Activated CD4-positive, alpha-beta T cell treated with anti-CD3 and anti-CD28 coated beads, Interleukin-2, Interleukin-4, amounts not matched to agents 100 ng/mL and 50 ng/mL, durations not matched to agents 16 hours and 8 hours (primary cell): ENCODE results near the gene AK4.
"Not testable (repeated sequence)": the region's sequence is repeated elsewhere in the genome, so short reads cannot be mapped to it uniquely, and the experiment has no call there.

Experiments used
- DNase-seq: peaks from one replicate; pipeline ENCODE4 v3.0.0-alpha.2; 2020; ENCODE audit warnings: low spot score

AK4 gene

GRCh38 chr1:65150583-65151263 is 2.7 kb downstream of the AK4 start:
- DNase-seq = no peak

GRCh38 chr1:65151641-65152040 is 3.6 kb downstream of the AK4 start:
- DNase-seq = no peak

DNA sequence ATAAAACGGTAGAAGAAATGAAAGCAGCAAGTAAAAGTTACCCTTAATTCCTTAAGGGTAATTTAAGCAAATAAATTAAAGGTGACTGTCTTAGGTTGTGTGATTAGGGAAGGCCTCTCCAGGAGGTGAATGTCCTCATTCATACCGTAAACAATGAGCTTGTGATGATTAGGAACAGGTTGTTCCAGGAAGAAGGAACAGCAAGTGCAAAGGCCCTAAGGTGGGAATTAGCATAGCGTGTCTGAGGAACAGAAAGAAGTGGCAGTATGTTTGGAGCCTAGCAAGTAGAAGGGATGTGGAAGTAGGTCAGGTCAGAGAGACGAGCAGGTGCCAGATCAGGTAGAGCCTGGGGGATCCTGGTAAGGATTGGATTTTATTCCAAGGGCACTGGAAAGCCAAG is 5.6 kb downstream of the AK4 start:
- no peak for DNase-seq

GRCh38 chr1:65156910-65157545 is 9.0 kb downstream of the AK4 start:
- DNase-seq = no peak

GRCh38 chr1:65157546-65157941 is 9.5 kb downstream of the AK4 start:
- DNase-seq = no peak

DNA sequence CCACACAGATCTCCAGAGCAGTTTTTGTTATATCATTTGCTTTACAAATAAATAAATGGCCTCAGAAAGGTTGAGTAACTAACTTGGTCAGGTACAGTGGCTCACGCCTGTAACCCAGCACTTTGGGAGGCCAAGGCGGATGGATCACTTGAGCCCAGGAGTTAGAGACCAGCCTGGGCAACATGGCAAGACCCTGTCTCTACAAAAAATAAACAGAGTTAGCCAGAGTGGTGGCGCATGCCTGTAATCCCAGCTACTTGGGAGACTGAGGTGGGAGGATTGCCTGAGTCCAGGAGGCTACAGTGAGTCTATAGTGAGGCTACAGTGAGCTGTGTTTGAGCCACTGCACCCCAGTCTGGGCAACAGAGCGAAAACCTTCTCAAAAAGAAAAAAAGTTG is 11.3 kb downstream of the AK4 start:
- DNase-seq = not testable (repeated sequence)

DNA sequence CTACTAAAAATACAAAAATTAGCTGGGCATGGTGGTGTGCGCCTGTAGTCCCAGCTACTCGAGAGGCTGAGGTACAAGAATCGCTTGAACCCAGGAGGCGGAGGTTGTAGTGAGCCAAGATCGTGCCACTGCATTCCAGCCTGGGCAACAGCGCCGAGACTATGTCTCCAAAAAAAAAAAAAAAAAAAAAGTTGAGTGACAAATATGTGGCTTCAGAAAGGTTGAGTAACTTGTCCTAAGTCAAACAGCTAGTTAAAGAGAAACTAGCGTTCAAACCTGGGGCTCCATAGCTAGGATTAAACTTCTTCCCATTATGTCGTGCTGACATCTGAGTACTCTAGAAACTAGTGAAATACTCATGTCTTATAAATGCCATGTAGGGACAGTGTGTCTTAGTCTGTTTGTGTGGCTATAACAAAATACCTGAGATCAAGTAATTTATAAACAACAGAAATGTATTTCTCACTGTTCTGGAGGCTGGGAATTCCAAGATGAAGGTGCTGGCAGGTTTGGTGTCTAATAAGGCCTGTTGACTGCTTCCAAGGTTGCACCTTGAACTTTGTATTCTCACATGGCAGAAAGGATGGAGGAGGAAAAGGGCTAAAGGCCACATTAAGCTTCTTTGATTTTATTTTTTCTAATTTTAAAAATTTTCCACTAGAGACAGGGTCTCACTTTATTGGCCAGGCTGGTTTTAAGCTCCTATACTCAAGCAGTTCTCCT is 12.0 kb downstream of the AK4 start:
- DNase-seq = no peak

- DNase-seq = no peak
These were observed 15.3 kb downstream of the AK4 start for GRCh38 chr1:65163201-65163805.

DNA sequence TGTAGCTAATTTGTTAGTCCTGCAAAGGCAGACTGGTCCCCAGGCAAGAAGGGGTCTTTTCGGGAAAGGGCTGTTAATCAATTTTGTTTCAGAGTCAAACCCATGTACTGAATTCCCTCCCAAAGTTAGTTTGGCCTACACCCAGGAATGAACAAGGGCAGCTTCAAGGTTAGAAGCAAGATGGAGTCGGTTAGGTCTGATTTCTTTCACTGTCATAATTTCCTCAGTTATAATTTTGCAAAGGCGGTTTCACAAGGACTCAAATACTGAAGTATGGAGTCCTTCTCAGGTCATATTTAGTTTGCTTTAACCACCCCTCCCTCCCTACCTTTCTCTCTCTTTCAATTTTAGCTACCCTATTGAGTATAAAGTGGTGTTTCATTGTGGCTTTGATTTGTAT is 16.1 kb downstream of the AK4 start:
- not testable (repeated sequence) for DNase-seq

GRCh38 chr1:65164633-65165032 is 16.6 kb downstream of the AK4 start:
- DNase-seq = no peak

DNA sequence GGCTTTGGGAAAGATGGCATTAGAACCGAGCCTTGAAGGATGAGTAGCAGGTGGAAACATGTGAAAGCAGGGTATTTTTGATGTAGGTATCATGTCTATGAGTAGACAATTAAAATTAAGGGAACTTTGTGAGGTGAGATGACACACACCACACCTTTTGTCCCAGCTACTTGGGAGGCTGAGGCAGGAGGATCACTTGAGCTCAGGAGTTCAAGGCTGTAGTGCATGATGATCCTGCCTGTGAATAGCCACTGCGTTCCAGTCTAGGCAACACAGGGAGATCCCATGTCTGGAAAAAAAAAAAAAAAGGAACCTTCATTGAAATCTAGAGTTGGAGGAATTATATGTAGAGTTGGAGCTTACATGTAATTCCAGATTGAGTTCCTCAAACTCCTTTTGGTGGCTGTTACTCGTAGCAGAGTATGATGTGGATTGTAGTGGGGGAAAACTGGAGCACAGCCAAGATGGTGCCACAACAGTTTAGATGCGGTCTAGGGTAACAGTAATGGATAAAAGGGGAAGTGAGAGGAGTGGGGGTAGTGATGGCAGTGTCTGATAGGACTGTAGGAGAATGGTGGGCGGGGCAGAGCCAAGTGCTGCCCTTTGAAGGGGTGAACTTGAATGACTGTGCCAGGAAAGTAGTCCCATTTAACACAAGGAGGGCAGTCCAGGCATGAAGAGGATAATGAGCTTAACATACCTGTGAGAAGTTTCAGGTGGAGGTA is 17.4 kb downstream of the AK4 start:
- no peak for DNase-seq

- DNase-seq = no peak
These were observed 18.7 kb downstream of the AK4 start for GRCh38 chr1:65166572-65167305.

DNA sequence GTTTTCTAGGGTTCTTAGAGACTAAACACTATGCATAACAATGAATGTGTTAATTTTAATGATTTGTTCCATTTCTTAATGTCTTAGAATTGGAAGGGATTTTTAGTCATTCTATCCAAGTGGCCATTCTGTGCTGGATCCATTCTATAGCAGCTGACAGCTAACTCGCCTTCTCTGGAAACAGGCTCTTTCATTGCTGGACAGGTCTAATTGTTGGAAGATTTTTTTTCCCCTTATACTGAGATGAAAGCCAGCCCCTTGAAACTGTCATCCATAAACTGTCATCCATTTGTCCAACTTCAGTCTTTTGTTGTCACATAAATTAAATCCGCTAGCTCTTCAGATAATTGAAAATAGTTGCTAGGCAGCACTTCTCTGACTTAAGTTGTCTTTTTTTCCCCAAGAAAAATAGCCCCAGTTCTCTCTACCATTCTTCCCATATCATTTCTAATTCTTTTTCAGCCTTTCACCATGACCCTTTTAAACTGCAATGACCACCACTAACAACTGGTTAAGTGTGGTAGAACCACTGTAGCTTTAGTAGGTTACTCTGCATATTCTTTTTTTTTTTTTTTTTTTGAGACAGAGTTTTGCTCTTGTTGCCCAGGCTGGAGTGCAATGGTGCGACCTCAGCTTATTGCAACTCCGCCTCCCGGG is 19.7 kb downstream of the AK4 start:
- DNase-seq = no peak

DNA sequence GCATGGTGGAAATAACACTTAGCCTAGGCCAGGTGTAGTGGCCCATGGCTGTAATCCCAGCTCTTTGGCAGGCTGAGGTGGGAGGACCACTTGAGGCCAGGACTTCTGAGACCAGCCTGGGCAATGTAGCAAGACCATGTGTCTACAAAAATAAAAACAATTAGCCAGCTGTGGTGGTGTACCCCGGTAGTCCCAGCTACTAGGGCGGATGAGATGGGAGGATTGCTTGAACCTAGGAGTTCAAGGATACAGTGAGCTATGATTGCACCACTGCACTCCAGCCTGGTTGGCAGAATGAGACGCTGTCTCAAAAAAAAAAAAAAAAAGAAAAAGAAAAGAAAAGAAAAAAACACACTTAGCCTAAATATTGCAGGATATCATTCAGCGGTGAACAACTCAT is 20.9 kb downstream of the AK4 start:
- DNase-seq = no peak

DNA sequence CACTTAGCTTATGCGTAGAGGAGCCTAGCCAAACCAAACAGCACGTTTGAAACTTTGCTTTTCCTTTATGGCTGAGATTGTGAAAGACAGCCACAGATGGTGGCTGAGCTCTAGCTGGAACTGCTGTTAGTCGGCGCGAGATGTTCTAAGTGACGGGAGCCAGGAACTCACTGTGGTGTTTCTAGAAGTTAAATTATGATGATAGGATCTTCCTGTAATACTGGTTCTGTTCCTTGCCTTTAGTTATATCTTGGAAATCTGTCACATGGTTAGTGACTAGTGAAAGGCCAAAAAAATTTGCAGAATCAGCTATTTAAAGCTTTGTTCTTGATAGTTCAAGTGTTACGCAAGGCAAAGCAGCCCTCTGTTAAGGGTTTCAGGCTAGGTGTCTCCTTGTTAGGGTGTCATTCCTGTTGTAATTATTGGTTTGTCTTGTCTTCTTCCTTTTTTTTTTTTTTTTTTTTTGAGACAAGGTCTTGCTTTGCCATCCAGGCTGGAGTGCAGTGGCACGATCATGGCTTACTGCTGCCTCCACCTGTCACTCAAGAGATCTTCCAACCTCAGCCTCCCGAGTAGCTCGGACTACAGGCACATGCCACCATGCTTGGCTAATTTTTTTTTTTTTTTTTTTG is 22.6 kb downstream of the AK4 start:
- DNase-seq = no peak

DNA sequence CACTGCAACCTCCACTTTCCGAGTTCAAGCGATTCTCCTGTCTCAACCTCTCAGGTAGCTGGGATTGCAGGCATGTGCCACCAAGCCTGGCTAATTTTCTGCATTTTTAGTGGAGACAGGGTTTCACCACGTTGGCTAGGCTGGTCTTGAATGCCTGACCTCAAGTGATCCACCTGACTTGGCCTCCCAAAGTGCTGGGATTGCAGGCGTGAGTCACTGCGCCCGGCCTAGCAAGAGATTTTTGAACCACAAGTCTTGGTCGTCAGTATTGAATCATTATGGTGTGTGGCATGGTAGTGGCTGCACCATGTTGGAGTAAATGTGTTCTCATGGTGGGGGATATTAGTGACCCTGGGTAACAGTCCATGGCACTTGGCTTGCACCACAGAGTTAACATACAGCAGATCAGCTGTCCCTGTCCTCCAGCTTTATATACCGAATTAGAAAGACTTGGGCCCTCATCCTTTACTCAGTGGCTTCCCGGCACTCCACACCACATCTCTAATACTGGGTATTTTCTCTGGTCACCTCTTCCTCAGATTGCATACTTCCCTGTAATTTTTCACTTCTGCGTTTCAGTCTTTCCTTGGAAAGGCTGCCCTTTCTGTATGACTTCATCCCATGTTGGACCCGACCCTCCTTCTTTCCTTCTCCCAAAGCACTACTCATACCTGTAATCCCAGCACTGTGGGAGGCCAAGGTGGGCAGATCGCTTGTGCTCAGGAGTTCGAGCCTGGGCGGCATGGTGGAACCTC is 25.1 kb downstream of the AK4 start:
- DNase-seq = no peak

- DNase-seq = no peak
These were observed 26.6 kb downstream of the AK4 start for GRCh38 chr1:65174585-65174984.

DNA sequence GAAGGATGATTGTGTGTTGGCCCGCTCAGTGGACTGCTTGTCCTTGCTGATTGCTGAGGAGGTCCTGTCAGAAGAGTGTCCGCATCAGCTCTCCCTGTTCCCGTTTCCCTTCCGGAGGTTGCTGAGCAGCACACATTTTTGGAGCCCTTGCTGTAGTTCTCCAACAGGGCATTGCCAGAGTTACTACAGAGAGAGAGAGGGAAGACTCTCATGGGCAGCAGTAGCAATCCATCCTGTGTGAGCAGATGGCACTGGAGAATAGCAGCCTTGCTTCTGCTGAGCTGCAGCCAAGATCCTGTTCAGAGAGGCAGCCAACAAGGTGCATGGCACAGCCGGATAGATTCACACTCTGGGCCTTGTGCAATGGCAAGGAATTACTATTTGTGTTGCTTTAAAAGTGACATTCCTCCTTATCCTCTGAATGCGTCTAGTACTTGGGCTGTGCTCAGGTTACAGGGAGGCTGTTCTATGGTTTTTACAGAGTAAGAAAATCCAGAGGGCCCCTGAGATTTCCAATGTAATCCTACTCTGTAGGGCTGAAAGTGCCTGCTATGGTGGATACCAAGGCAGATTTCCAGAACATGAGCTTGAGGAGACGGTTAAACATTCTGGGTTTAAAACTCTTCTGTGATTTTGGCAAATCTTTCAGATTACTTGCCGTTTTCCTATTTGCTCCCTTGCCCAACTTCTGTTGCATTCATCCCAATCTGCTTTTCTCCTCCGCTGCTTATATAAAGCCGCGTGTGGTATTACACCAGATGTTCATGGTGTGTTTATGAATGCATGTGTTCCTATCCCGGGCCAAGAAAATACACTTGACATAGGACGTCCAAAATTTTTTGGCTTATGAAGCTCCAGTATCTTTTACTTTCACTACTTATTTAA is 27.4 kb downstream of the AK4 start:
- no peak for DNase-seq

DNA sequence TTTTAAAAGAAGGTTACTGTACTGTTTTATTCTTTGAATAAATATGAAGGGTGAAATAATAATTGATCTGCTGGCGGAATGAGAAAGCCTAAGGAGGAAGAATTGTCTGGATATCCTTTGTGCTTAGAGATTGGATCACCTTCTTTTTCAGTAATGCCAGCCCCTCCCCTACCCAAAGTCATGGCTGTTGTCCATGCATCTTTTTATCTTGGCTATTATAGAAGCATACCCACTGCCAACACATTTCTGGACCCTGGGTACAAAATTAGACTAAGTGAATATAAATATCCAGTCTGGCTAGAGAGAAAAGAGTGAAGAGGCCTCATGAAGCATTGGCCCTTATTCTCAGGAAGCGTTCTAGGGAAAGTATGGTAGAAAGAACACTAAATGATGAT is 28.1 kb downstream of the AK4 start:
- no peak for DNase-seq
